HCT116 (cell line): ENCODE data around the gene CTIF. TPM values are rescaled to one million over a fixed set of nuclear protein-coding genes. Genes with fewer than 3 reads are reported as not detected.

Experiments
- ATAC-seq: fragments of 200-7000 bp; cut with Tn5 transposase; 2 replicates; pipeline ENCODE4 v1.9.1; 2020; ENCODE audit warnings: mild to moderate bottlenecking, moderate library complexity
- BruUV-seq: library from RNA; stranded (reverse); fragments of 400-500 nt; replicated peaks from 2 replicates; lab custom pipeline; 2021; lab: Mats Ljungman, UMichigan
- CTCF ChIA-PET: fragments of 300-600 bp; sonication (Branson Sonifier 250); formaldehyde crosslinking; loops from one replicate; lab custom pipeline; 2021; ENCODE audit warnings: antibody characterized with exemption; lab: Charles Lee
- POLR2A ChIA-PET: fragments of 300-600, 350-600 bp; sonication (Branson Sonifier 250); formaldehyde crosslinking; loops from one replicate; lab custom pipeline; 2021; ENCODE audit warnings: antibody characterized with exemption; lab: Charles Lee
- RAD21 ChIA-PET, 2 experiments: fragments of 300-600 bp; sonication (Branson Sonifier 250); formaldehyde crosslinking; loops; one replicate each; lab custom pipeline; 2023; ENCODE audit warnings: low total read pairs in 2 of 2; ENCODE audit not compliant: uncharacterized antibody in 2 of 2, unreplicated experiment in 2 of 2, low non-redundant PET in 1 of 2; lab: Charles Lee
- DNase-seq: peaks from one replicate; pipeline ENCODE4 v3.0.0-alpha.2; 2010; ENCODE audit warnings: low read depth, low spot score
- H2AFZ ChIP-seq: fragments of 200-600 bp; shearing (Covaris generic), sonication (generic); 2 replicates; pipeline ENCODE4 v1.6.1; 2017; ENCODE audit warnings: low read depth, mixed run types, mixed read lengths, antibody characterized with exemption, low read length; ENCODE audit not compliant: poor library complexity, severe bottlenecking
- H3K27ac ChIP-seq: 2 replicates; pipeline ENCODE4 v1.5.1; 2012; ENCODE audit warnings: low read depth, low read length
- H3K27me3 ChIP-seq: fragments of 200-600 bp; sonication (generic); 2 replicates; pipeline ENCODE4 v1.6.1; 2016; ENCODE audit warnings: mixed run types, low read length, mixed read lengths; ENCODE audit not compliant: insufficient read depth
- H3K36me3 ChIP-seq, 2 experiments: fragments of 200-500 bp in 1 of 2; fragments of 200-600 bp in 1 of 2; sonication (Bioruptor generic) in 1 of 2; sonication (generic) in 1 of 2; 2 replicates each; pipeline versions ENCODE4 v1.5.1 to v1.6.1; 2014 to 2016; ENCODE audit warnings: low read length in 2 of 2, inconsistent platforms in 1 of 2, mixed read lengths in 1 of 2, mixed run types in 1 of 2; ENCODE audit not compliant: insufficient read depth in 2 of 2, control insufficient read depth in 1 of 2
- H3K4me1 ChIP-seq, 2 experiments: fragments of 200-600 bp in 1 of 2; sonication (generic) in 1 of 2; 2 replicates each; pipeline versions ENCODE4 v1.5.1 to v1.6.1; 2012 to 2017; ENCODE audit warnings: low read length in 2 of 2, inconsistent platforms in 1 of 2, mild to moderate bottlenecking in 1 of 2, mixed read lengths in 1 of 2, mixed run types in 1 of 2, moderate library complexity in 1 of 2; ENCODE audit not compliant: insufficient read depth in 2 of 2, control insufficient read depth in 1 of 2
- H3K4me2 ChIP-seq: fragments of 200-600 bp; sonication (generic); 2 replicates; pipeline ENCODE4 v1.6.1; 2017; ENCODE audit warnings: mixed run types, low read length, mixed read lengths
- H3K4me3 ChIP-seq, 2 experiments: fragments of 200-600 bp in 1 of 2; sonication (generic) in 1 of 2; replicated peaks in 1 of 2; 2 replicates each; pipeline ENCODE4 v1.5.1; 2011 to 2016; ENCODE audit warnings: low read length in 2 of 2, control low read depth in 1 of 2, low read depth in 1 of 2, mild to moderate bottlenecking in 1 of 2, mixed read lengths in 1 of 2, mixed run types in 1 of 2
- H3K79me2 ChIP-seq: fragments of 200-600 bp; sonication (generic); 2 replicates; pipeline ENCODE4 v1.6.1; 2017; ENCODE audit warnings: mild to moderate bottlenecking, mixed run types, low read length, moderate library complexity, mixed read lengths; ENCODE audit not compliant: insufficient read depth
- H3K9ac ChIP-seq: fragments of 200-600 bp; sonication (generic); 2 replicates; pipeline ENCODE4 v1.6.1; 2016; ENCODE audit warnings: low read length, mixed read lengths
- H3K9me2 ChIP-seq: fragments of 200-600 bp; sonication (generic), shearing (Covaris generic); 2 replicates; pipeline ENCODE4 v1.6.1; 2017; ENCODE audit warnings: mixed run types, mild to moderate bottlenecking, moderate library complexity; ENCODE audit not compliant: insufficient read depth
- H3K9me3 ChIP-seq, 2 experiments: fragments of 200-500 bp in 1 of 2; fragments of 200-600 bp in 1 of 2; sonication (Bioruptor generic) in 1 of 2; sonication (generic) in 1 of 2; 2 replicates each; pipeline ENCODE4 v1.6.1; 2014 to 2017; ENCODE audit warnings: low read length in 2 of 2, mixed read lengths in 2 of 2, inconsistent platforms in 1 of 2, low read depth in 1 of 2, mild to moderate bottlenecking in 1 of 2, mixed run types in 1 of 2, moderate library complexity in 1 of 2; ENCODE audit not compliant: control insufficient read depth in 1 of 2, insufficient read depth in 1 of 2
- H4K20me1 ChIP-seq: fragments of 200-600 bp; sonication (generic), shearing (Covaris generic); 2 replicates; pipeline ENCODE4 v1.6.1; 2017; ENCODE audit warnings: mixed run types, mild to moderate bottlenecking, moderate library complexity; ENCODE audit not compliant: insufficient read depth
- CEBPB ChIP-seq: IDR thresholded peaks from 2 replicates; pipeline ENCODE4 v1.6.1; 2012; ENCODE audit warnings: low read depth
- EGR1 ChIP-seq: IDR thresholded peaks from 2 replicates; pipeline ENCODE4 v1.6.1; 2012; ENCODE audit warnings: low read depth
- ELF1 ChIP-seq: IDR thresholded peaks from 2 replicates; pipeline ENCODE4 v1.6.1; 2012; ENCODE audit warnings: low read depth, borderline replicate concordance
- FOSL1 ChIP-seq: IDR thresholded peaks from 2 replicates; pipeline ENCODE4 v1.6.1; 2012; ENCODE audit warnings: low read depth
- MAX ChIP-seq: IDR thresholded peaks from 2 replicates; pipeline ENCODE4 v1.6.1; 2012
- POLR2A ChIP-seq: IDR thresholded peaks from 2 replicates; pipeline ENCODE4 v1.7.0; 2011; ENCODE audit warnings: borderline replicate concordance; ENCODE audit not compliant: insufficient read depth, insufficient read length; ENCODE audit errors: extremely low read depth
- RAD21 ChIP-seq: IDR thresholded peaks from 2 replicates; pipeline ENCODE4 v1.6.1; 2012; ENCODE audit warnings: low read depth, mild to moderate bottlenecking
- SIN3A ChIP-seq: IDR thresholded peaks from 2 replicates; pipeline ENCODE4 v1.6.1; 2012; ENCODE audit warnings: low read depth
- SP1 ChIP-seq: IDR thresholded peaks from 2 replicates; pipeline ENCODE4 v1.6.1; 2012; ENCODE audit warnings: low read depth
- SRF ChIP-seq: IDR thresholded peaks from 2 replicates; pipeline ENCODE4 v1.6.1; 2012; ENCODE audit warnings: low read depth
- ZBTB33 ChIP-seq: IDR thresholded peaks from 2 replicates; pipeline ENCODE4 v1.6.1; 2011; ENCODE audit warnings: mild to moderate bottlenecking, low read length, moderate library complexity; ENCODE audit not compliant: insufficient replicate concordance; ENCODE audit errors: extremely low read depth
- intact Hi-C: fragments of 100-400 bp; cut with micrococcal nuclease; formaldehyde crosslinking; loops from 2 replicates; pipeline ENCODE4 v1.10.0; 2022
- total RNA-seq: library from RNA; stranded (reverse); gene quantifications from one replicate; pipeline ENCODE4 v1.2.1, GENCODE V29; 2021; ENCODE audit not compliant: unreplicated experiment

Gene CTIF
- total RNA-seq, 1 experiment from 2014 or later, result 19.7 TPM

GRCh38 chr18:48680339-48681250, 141.8 kb downstream of the CTIF start:
- BruUV-seq, result no TSS peak
- POLR2A ChIA-PET, result no interaction called here
- H3K4me1 ChIP-seq, result peaks cover 0 to 3% of the 10 kb centered on the region in 2 experiments; a peak in 2 of 4 replicates

More at GRCh38 chr18:48680339-48681250, 141.8 kb downstream of the CTIF start:
- H3K27ac ChIP-seq, result no peak overlapping the region
- no peak overlapping the region for H3K4me3 ChIP-seq
- TF ChIP-seq ZBTB33 (no peak), FOSL1 (no peak), CEBPB (no peak), MAX (no peak), SRF (no peak), SIN3A (no peak), POLR2A (no peak), RAD21 (no peak), EGR1 (no peak), ELF1 (no peak), SP1 (no peak)
- TF ChIP-seq, all 23 proteins: peak for 0
- Histone ChIP-seq H3K36me3 (no peaks in the 10 kb centered on the region), H3K9ac (no peak overlapping the region), H3K9me3 (no peaks in the 10 kb centered on the region), H2AFZ (no peak overlapping the region), H3K4me2 (no peak overlapping the region), H3K9me2 (no peaks in the 10 kb centered on the region), H3K79me2 (no peaks in the 10 kb centered on the region), H4K20me1 (no peaks in the 10 kb centered on the region), H3K27me3 (no peaks in the 10 kb centered on the region)
- CTCF ChIA-PET, result no interaction called here
- intact Hi-C loops, result no loop called here
- RAD21 ChIA-PET, result interaction anchor here in 1 of 2 experiments (0.6 kb wide), 1 partner anchor 61 kb away, joined by 4 read pairs; no protein-coding TSS in a partner anchor
- DNase-seq, result no peak
- no peak for ATAC-seq
